HCT116 (cell line): ENCODE data around the gene DIPK1B. TPM values are rescaled to one million over a fixed set of nuclear protein-coding genes. Genes with fewer than 3 reads are reported as not detected.

Experiments used
- ATAC-seq: fragments of 200-7000 bp; cut with Tn5 transposase; 2 replicates; pipeline ENCODE4 v1.9.1; 2020; ENCODE audit warnings: mild to moderate bottlenecking, moderate library complexity
- BruUV-seq: library from RNA; stranded (reverse); fragments of 400-500 nt; replicated peaks from 2 replicates; lab custom pipeline; 2021; lab: Mats Ljungman, UMichigan
- CTCF ChIA-PET: fragments of 300-600 bp; sonication (Branson Sonifier 250); formaldehyde crosslinking; loops from one replicate; lab custom pipeline; 2021; ENCODE audit warnings: antibody characterized with exemption; lab: Charles Lee
- POLR2A ChIA-PET: fragments of 300-600, 350-600 bp; sonication (Branson Sonifier 250); formaldehyde crosslinking; loops from one replicate; lab custom pipeline; 2021; ENCODE audit warnings: antibody characterized with exemption; lab: Charles Lee
- RAD21 ChIA-PET, 2 experiments: fragments of 300-600 bp; sonication (Branson Sonifier 250); formaldehyde crosslinking; loops; one replicate each; lab custom pipeline; 2023; ENCODE audit warnings: low total read pairs in 2 of 2; ENCODE audit not compliant: uncharacterized antibody in 2 of 2, unreplicated experiment in 2 of 2, low non-redundant PET in 1 of 2; lab: Charles Lee
- DNase-seq: peaks from one replicate; pipeline ENCODE4 v3.0.0-alpha.2; 2010; ENCODE audit warnings: low read depth, low spot score
- H2AFZ ChIP-seq: fragments of 200-600 bp; shearing (Covaris generic), sonication (generic); 2 replicates; pipeline ENCODE4 v1.6.1; 2017; ENCODE audit warnings: low read depth, mixed run types, mixed read lengths, antibody characterized with exemption, low read length; ENCODE audit not compliant: poor library complexity, severe bottlenecking
- H3K27ac ChIP-seq: 2 replicates; pipeline ENCODE4 v1.5.1; 2012; ENCODE audit warnings: low read depth, low read length
- H3K27me3 ChIP-seq: fragments of 200-600 bp; sonication (generic); 2 replicates; pipeline ENCODE4 v1.6.1; 2016; ENCODE audit warnings: mixed run types, low read length, mixed read lengths; ENCODE audit not compliant: insufficient read depth
- H3K36me3 ChIP-seq, 2 experiments: fragments of 200-500 bp in 1 of 2; fragments of 200-600 bp in 1 of 2; sonication (Bioruptor generic) in 1 of 2; sonication (generic) in 1 of 2; 2 replicates each; pipeline versions ENCODE4 v1.5.1 to v1.6.1; 2014 to 2016; ENCODE audit warnings: low read length in 2 of 2, inconsistent platforms in 1 of 2, mixed read lengths in 1 of 2, mixed run types in 1 of 2; ENCODE audit not compliant: insufficient read depth in 2 of 2, control insufficient read depth in 1 of 2
- H3K4me1 ChIP-seq, 2 experiments: fragments of 200-600 bp in 1 of 2; sonication (generic) in 1 of 2; 2 replicates each; pipeline versions ENCODE4 v1.5.1 to v1.6.1; 2012 to 2017; ENCODE audit warnings: low read length in 2 of 2, inconsistent platforms in 1 of 2, mild to moderate bottlenecking in 1 of 2, mixed read lengths in 1 of 2, mixed run types in 1 of 2, moderate library complexity in 1 of 2; ENCODE audit not compliant: insufficient read depth in 2 of 2, control insufficient read depth in 1 of 2
- H3K4me2 ChIP-seq: fragments of 200-600 bp; sonication (generic); 2 replicates; pipeline ENCODE4 v1.6.1; 2017; ENCODE audit warnings: mixed run types, low read length, mixed read lengths
- H3K4me3 ChIP-seq, 2 experiments: fragments of 200-600 bp in 1 of 2; sonication (generic) in 1 of 2; replicated peaks in 1 of 2; 2 replicates each; pipeline ENCODE4 v1.5.1; 2011 to 2016; ENCODE audit warnings: low read length in 2 of 2, control low read depth in 1 of 2, low read depth in 1 of 2, mild to moderate bottlenecking in 1 of 2, mixed read lengths in 1 of 2, mixed run types in 1 of 2
- H3K79me2 ChIP-seq: fragments of 200-600 bp; sonication (generic); 2 replicates; pipeline ENCODE4 v1.6.1; 2017; ENCODE audit warnings: mild to moderate bottlenecking, mixed run types, low read length, moderate library complexity, mixed read lengths; ENCODE audit not compliant: insufficient read depth
- H3K9ac ChIP-seq: fragments of 200-600 bp; sonication (generic); 2 replicates; pipeline ENCODE4 v1.6.1; 2016; ENCODE audit warnings: low read length, mixed read lengths
- H3K9me2 ChIP-seq: fragments of 200-600 bp; sonication (generic), shearing (Covaris generic); 2 replicates; pipeline ENCODE4 v1.6.1; 2017; ENCODE audit warnings: mixed run types, mild to moderate bottlenecking, moderate library complexity; ENCODE audit not compliant: insufficient read depth
- H3K9me3 ChIP-seq, 2 experiments: fragments of 200-500 bp in 1 of 2; fragments of 200-600 bp in 1 of 2; sonication (Bioruptor generic) in 1 of 2; sonication (generic) in 1 of 2; 2 replicates each; pipeline ENCODE4 v1.6.1; 2014 to 2017; ENCODE audit warnings: low read length in 2 of 2, mixed read lengths in 2 of 2, inconsistent platforms in 1 of 2, low read depth in 1 of 2, mild to moderate bottlenecking in 1 of 2, mixed run types in 1 of 2, moderate library complexity in 1 of 2; ENCODE audit not compliant: control insufficient read depth in 1 of 2, insufficient read depth in 1 of 2
- H4K20me1 ChIP-seq: fragments of 200-600 bp; sonication (generic), shearing (Covaris generic); 2 replicates; pipeline ENCODE4 v1.6.1; 2017; ENCODE audit warnings: mixed run types, mild to moderate bottlenecking, moderate library complexity; ENCODE audit not compliant: insufficient read depth
- EZH2phosphoT487 ChIP-seq: fragments of 200-600 bp; IDR thresholded peaks from 2 replicates; pipeline ENCODE4 v1.6.1; 2018; ENCODE audit warnings: antibody characterized with exemption, borderline replicate concordance
- POLR2A ChIP-seq: IDR thresholded peaks from 2 replicates; pipeline ENCODE4 v1.7.0; 2011; ENCODE audit warnings: borderline replicate concordance; ENCODE audit not compliant: insufficient read depth, insufficient read length; ENCODE audit errors: extremely low read depth
- POLR2AphosphoS5 ChIP-seq: IDR thresholded peaks from 2 replicates; pipeline ENCODE4 v1.6.1; 2011; ENCODE audit warnings: mild to moderate bottlenecking, low read depth, low read length, moderate library complexity
- SP1 ChIP-seq: IDR thresholded peaks from 2 replicates; pipeline ENCODE4 v1.6.1; 2012; ENCODE audit warnings: low read depth
- YY1 ChIP-seq: IDR thresholded peaks from 2 replicates; pipeline ENCODE4 v1.6.1; 2011; ENCODE audit warnings: low read length, low read depth, moderate library complexity, mild to moderate bottlenecking; ENCODE audit not compliant: insufficient replicate concordance; ENCODE audit errors: extremely low read depth
- ZFX ChIP-seq: fragments of 450-650 bp; IDR thresholded peaks from 2 replicates; pipeline ENCODE4 v1.6.1; 2017
- intact Hi-C: fragments of 100-400 bp; cut with micrococcal nuclease; formaldehyde crosslinking; loops from 2 replicates; pipeline ENCODE4 v1.10.0; 2022
- total RNA-seq: library from RNA; stranded (reverse); gene quantifications from one replicate; pipeline ENCODE4 v1.2.1, GENCODE V29; 2021; ENCODE audit not compliant: unreplicated experiment

The DIPK1B gene
- total RNA-seq, 1 experiment from 2014 or later = 15.6 TPM

DNA sequence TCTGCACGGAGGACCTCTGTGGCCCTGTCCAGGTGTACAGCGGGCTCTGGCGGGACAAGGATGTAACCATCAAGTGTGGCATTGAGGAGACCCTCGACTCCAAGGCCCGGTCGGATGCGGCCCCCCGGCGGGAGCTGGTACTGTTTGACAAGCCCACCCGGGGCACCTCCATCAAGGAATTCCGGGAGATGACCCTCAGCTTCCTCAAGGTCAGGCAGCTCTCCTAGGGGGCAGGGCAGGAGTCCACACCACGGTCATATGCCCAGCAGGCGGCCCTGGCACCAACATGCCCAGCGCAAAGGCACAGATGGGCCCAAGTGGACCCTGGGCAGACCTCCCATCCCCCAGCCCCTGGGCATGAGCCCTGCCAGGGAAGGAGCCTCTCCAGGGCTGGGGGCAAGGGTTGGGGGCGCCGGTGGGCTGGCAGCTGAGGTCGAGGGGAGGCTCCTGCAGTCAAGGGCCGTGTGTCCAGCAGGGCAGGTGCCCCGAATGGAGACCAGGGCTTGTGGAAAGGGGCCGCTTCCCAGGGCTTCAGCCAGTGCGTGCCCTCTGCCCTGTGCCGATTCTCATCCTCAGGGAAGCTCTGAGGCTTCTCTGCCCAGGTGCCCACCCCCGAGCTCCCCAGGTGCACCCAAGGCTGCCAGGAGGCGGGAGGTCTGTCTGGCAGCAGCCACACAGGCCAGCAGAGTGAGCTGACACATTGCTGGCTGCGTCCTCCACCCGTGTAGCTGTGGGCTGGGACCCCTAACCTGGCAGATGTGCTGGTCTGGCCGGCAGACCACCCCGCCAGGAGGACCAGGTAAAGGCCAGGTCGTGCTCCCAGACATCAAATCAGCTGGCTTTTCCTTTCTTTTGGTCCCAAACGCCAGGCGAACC is 10.0 kb downstream of the DIPK1B start:
- intact Hi-C loops = no loop called here
- Histone ChIP-seq H3K9me2 (no peaks in the 10 kb centered on the region), H3K4me2 (no peak overlapping the region), H3K9me3 (no peaks in the 10 kb centered on the region), H4K20me1 (peaks cover 37% of the 10 kb centered on the region; the same call in 1 of the 2 replicates), H3K27ac (peak overlapping the region; percentile 52), H2AFZ (no peak overlapping the region), H3K36me3 (peaks cover 19 to 41% of the 10 kb centered on the region in 2 experiments; a peak in 3 of 4 replicates), H3K4me3 (no peak overlapping the region)
- no TSS peak for BruUV-seq
- DNase-seq = no peak
- ATAC-seq = peak; percentile 19
- POLR2A ChIA-PET = no interaction called here
- TF ChIP-seq POLR2AphosphoS5 = peak; percentile 42; the same call in 1 of the 2 replicates
- TF ChIP-seq ZFX = no peak
- TF ChIP-seq, all 23 proteins: peak for 1
- no peak overlapping the region for H3K9ac ChIP-seq
- RAD21 ChIA-PET = no interaction called here
- peaks cover 9 to 48% of the 10 kb centered on the region in 2 experiments; a peak in 3 of 4 replicates for H3K4me1 ChIP-seq
- H3K27me3 ChIP-seq = no peaks in the 10 kb centered on the region
- CTCF ChIA-PET = no interaction called here
- peaks cover 37% of the 10 kb centered on the region for H3K79me2 ChIP-seq

DNA sequence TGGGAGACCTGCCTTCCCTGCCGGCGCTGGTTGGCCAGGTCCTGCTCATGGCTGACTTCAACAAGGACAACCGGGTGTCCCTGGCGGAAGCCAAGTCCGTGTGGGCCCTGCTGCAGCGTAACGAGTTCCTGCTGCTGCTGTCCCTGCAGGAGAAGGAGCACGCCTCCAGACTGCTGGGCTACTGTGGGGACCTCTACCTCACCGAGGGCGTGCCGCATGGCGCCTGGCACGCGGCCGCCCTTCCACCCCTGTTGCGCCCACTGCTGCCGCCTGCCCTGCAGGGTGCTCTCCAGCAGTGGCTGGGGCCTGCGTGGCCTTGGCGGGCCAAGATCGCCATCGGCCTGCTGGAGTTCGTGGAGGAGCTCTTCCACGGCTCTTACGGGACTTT is 10.6 kb downstream of the DIPK1B start:
- no peak for DNase-seq
- Histone ChIP-seq H2AFZ (no peak overlapping the region), H3K9ac (no peak overlapping the region), H3K27me3 (no peaks in the 10 kb centered on the region), H3K27ac (peak overlapping the region; percentile 52), H3K79me2 (peaks cover 43% of the 10 kb centered on the region), H3K9me3 (no peaks in the 10 kb centered on the region), H3K4me2 (no peak overlapping the region), H4K20me1 (peaks cover 37% of the 10 kb centered on the region; the same call in 1 of the 2 replicates), H3K4me3 (no peak overlapping the region), H3K36me3 (peaks cover 19 to 46% of the 10 kb centered on the region in 2 experiments; a peak in 3 of 4 replicates), H3K4me1 (peaks cover 9 to 48% of the 10 kb centered on the region in 2 experiments; a peak in 3 of 4 replicates), H3K9me2 (no peaks in the 10 kb centered on the region)
- ATAC-seq = peak; percentile 30
- CTCF ChIA-PET = interaction anchor here (0.9 kb wide), 1 partner anchor 35 kb away, joined by 3 read pairs; the partner anchor contains the start of gene LCN8
- POLR2A ChIA-PET = no interaction called here
- RAD21 ChIA-PET = no interaction called here
- TF ChIP-seq POLR2AphosphoS5 (no peak), EZH2phosphoT487 (no peak), YY1 (no peak), ZFX (no peak; the same call in 1 of the 2 replicates), SP1 (no peak), POLR2A (no peak)
- BruUV-seq = no TSS peak
- intact Hi-C loops = no loop called here
